Naive thymus-derived CD4-positive, alpha-beta T cell (primary cell): ENCODE data around the gene ZNF624. TPM values are rescaled to one million over a fixed set of nuclear protein-coding genes. Genes with fewer than 3 reads are reported as not detected.

Experiments used
- ATAC-seq: fragments of 150-1000 bp; cut with Tn5 transposase; 2 replicates; pipeline ENCODE4 v1.10.0; 2021; ENCODE audit warnings: mild to moderate bottlenecking, moderate library complexity
- CTCF ChIA-PET: fragments of 350-600 bp; sonication (Branson Sonifier 250); formaldehyde crosslinking; loops from one replicate; lab custom pipeline; 2021; ENCODE audit warnings: antibody characterized with exemption; lab: Charles Lee
- POLR2A ChIA-PET: fragments of 350-600 bp; sonication (Branson Sonifier 250); formaldehyde crosslinking; loops from one replicate; lab custom pipeline; 2021; ENCODE audit warnings: antibody characterized with exemption, inconsistent platforms; lab: Charles Lee
- DNase-seq, 9 donors: peaks; one replicate each; pipeline versions ENCODE4 v3.0.0 to v3.0.0-alpha.2; 2020 to 2022; ENCODE audit warnings: mixed read lengths in 1 of 9
- H3K27ac ChIP-seq: one replicate; pipeline ENCODE4 v1.7.0; 2013; ENCODE audit warnings: mild to moderate bottlenecking, low read depth, low read length, moderate library complexity
- H3K27me3 ChIP-seq, 2 donors: one replicate each; pipeline ENCODE4 v1.7.0; 2013; ENCODE audit warnings: low read length in 2 of 2, mild to moderate bottlenecking in 2 of 2, moderate library complexity in 2 of 2; ENCODE audit not compliant: control insufficient read depth in 2 of 2, insufficient read depth in 2 of 2
- H3K36me3 ChIP-seq, 3 experiments: 1 replicate in 2 of 3; 2 replicates in 1 of 3; pipeline ENCODE4 v1.7.0; 2013; ENCODE audit warnings: low read length in 3 of 3, mild to moderate bottlenecking in 3 of 3, moderate library complexity in 1 of 3; ENCODE audit not compliant: insufficient read depth in 3 of 3, control insufficient read depth in 2 of 3
- H3K4me1 ChIP-seq, 2 donors: one replicate each; pipeline ENCODE4 v1.7.0; 2013; ENCODE audit warnings: low read length in 2 of 2, mild to moderate bottlenecking in 2 of 2, moderate library complexity in 1 of 2; ENCODE audit not compliant: control insufficient read depth in 2 of 2, insufficient read depth in 2 of 2
- H3K4me3 ChIP-seq: 2 replicates; pipeline ENCODE4 v1.7.0; 2013; ENCODE audit warnings: mild to moderate bottlenecking, low read length
- H3K9me3 ChIP-seq, 3 experiments: 1 replicate in 2 of 3; 2 replicates in 1 of 3; pipeline ENCODE4 v1.7.0; 2013; ENCODE audit warnings: low read length in 3 of 3; ENCODE audit not compliant: control insufficient read depth in 2 of 3
- H3K27ac Mint-ChIP-seq, 9 donors: one replicate each; pipeline ENCODE4 v1.8.0; 2020 to 2022; ENCODE audit warnings: mixed read lengths in 9 of 9, mild to moderate bottlenecking in 8 of 9, moderate library complexity in 5 of 9, inconsistent platforms in 2 of 9
- H3K27me3 Mint-ChIP-seq, 5 donors: one replicate each; pipeline ENCODE4 v1.8.0; 2021 to 2022; ENCODE audit warnings: mixed read lengths in 5 of 5, mild to moderate bottlenecking in 1 of 5
- H3K36me3 Mint-ChIP-seq, 5 donors: one replicate each; pipeline ENCODE4 v1.8.0; 2020 to 2022; ENCODE audit warnings: mixed read lengths in 5 of 5, mild to moderate bottlenecking in 3 of 5, inconsistent platforms in 1 of 5
- H3K4me1 Mint-ChIP-seq, 7 donors: one replicate each; pipeline ENCODE4 v1.8.0; 2020 to 2022; ENCODE audit warnings: mixed read lengths in 7 of 7, mild to moderate bottlenecking in 3 of 7, inconsistent platforms in 1 of 7
- H3K4me3 Mint-ChIP-seq, 10 donors: one replicate each; pipeline ENCODE4 v1.8.0; 2020 to 2022; ENCODE audit warnings: mild to moderate bottlenecking in 10 of 10, mixed read lengths in 10 of 10, moderate library complexity in 6 of 10, inconsistent platforms in 2 of 10
- H3K9me3 Mint-ChIP-seq, 11 donors: one replicate each; pipeline ENCODE4 v1.8.0; 2020 to 2022; ENCODE audit warnings: mixed read lengths in 11 of 11, mild to moderate bottlenecking in 4 of 11, inconsistent platforms in 1 of 11, moderate library complexity in 1 of 11
- intact Hi-C, 2 donors: fragments of 100-400 bp; cut with micrococcal nuclease; formaldehyde crosslinking; loops; one replicate each; pipeline ENCODE4 v1.15.1; 2023
- polyA plus RNA-seq, 2 donors: library from polyadenylated mRNA; unstranded; fragments of 300-500 nt; fragmentation: Illumina TruSeq; gene quantifications; one replicate each; pipeline ENCODE4 v1.2.3, GENCODE V29; 2021
- total RNA-seq, 6 experiments: library from RNA in 5 of 6; stranded (reverse) in 5 of 6; gene quantifications; 1 replicate in 5 of 6; 2 replicates in 1 of 6; pipeline ENCODE4 v1.2.3 and lab custom pipeline; 2021 to 2026

ZNF624 gene
- total and polyA plus RNA-seq, 7 experiments from 2014 or later = 3.8 to 11.4 (median 6.2) TPM

- Mint-ChIP-seq H3K27me3 (peaks cover 0 to 6% (median 0%) of the 10 kb centered on the region in 5 donors), H3K4me1 (no peaks in the 10 kb centered on the region), H3K36me3 (peaks cover 6 to 49% (median 24%) of the 10 kb centered on the region in 5 donors), H3K4me3 (no peak overlapping the region), H3K9me3 (peaks cover 16 to 92% (median 62%) of the 10 kb centered on the region in 11 donors), H3K27ac (no peak overlapping the region)
- Histone ChIP-seq H3K27ac (no peak overlapping the region), H3K9me3 (peaks cover 2 to 55% (median 6%) of the 10 kb centered on the region in 3 experiments), H3K4me1 (no peaks in the 10 kb centered on the region), H3K4me3 (no peak overlapping the region), H3K36me3 (no peaks in the 10 kb centered on the region), H3K27me3 (no peaks in the 10 kb centered on the region)
- POLR2A ChIA-PET = no interaction called here
- CTCF ChIA-PET = no interaction called here
- DNase-seq (no peak), ATAC-seq (no peak)
- intact Hi-C loops = no loop called here
These were observed 36.1 kb downstream of the ZNF624 start for GRCh38 chr17:16617481-16618060.

DNA sequence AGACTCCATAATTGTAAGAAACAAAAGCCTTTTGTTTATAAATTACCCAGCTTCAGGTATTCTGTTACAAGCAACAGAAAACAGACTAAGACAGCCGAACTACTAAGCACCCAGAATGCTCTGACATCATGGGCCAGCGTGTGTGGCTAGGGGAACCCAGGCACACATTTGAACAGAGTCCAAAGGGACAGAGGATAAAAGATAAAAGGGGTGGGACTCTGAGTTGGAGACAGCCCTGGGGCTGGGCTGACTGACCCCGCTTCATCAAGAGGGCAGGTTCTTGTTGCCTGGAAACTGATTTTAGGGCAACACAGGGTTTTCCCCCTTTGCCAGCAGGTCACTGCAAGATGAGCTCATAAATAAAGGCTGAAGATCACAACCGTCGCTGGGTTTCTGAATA is 54.1 kb downstream of the ZNF624 start:
- ATAC-seq (no peak), DNase-seq (no peak)
- Histone ChIP-seq H3K27ac (no peak overlapping the region), H3K27me3 (no peaks in the 10 kb centered on the region), H3K9me3 (no peaks in the 10 kb centered on the region), H3K36me3 (no peaks in the 10 kb centered on the region), H3K4me1 (no peaks in the 10 kb centered on the region), H3K4me3 (no peak overlapping the region)
- peaks cover 0 to 16% (median 10%) of the 10 kb centered on the region in 11 donors for H3K9me3 Mint-ChIP-seq
- intact Hi-C loops = no loop called here
- H3K4me3 Mint-ChIP-seq = no peak overlapping the region
- ChIA-PET POLR2A (no interaction called here), CTCF (no interaction called here)
- H3K27me3 Mint-ChIP-seq = peaks cover 0 to 11% (median 8%) of the 10 kb centered on the region in 5 donors
- H3K27ac Mint-ChIP-seq = no peak overlapping the region
- H3K36me3 Mint-ChIP-seq = peaks cover 0 to 5% (median 0%) of the 10 kb centered on the region in 5 donors
- no peaks in the 10 kb centered on the region for H3K4me1 Mint-ChIP-seq

GRCh38 chr17:16593356-16594102 is 60.1 kb downstream of the ZNF624 start:
- DNase-seq (no peak), ATAC-seq (no peak)
- no peaks in the 10 kb centered on the region for H3K36me3 Mint-ChIP-seq
- peaks cover 13 to 30% (median 23%) of the 10 kb centered on the region in 5 donors for H3K27me3 Mint-ChIP-seq
- no peak overlapping the region for H3K4me3 ChIP-seq
- peaks cover 0 to 2% (median 0%) of the 10 kb centered on the region in 11 donors for H3K9me3 Mint-ChIP-seq
- peaks cover 0 to 3% of the 10 kb centered on the region in 2 donors for H3K4me1 ChIP-seq
- no peaks in the 10 kb centered on the region for H3K27me3 ChIP-seq
- ChIA-PET CTCF (interaction anchor here (1.7 kb wide), 1 partner anchor 10 kb away, joined by 10 read pairs; no protein-coding TSS in a partner anchor), POLR2A (interaction anchor here (0.7 kb wide), 1 partner anchor 216 kb away, joined by 3 read pairs; no protein-coding TSS in a partner anchor)
- H3K9me3 ChIP-seq = no peaks in the 10 kb centered on the region
- no peak overlapping the region for H3K4me3 Mint-ChIP-seq
- no peak overlapping the region for H3K27ac Mint-ChIP-seq
- H3K27ac ChIP-seq = no peak overlapping the region
- no peaks in the 10 kb centered on the region for H3K36me3 ChIP-seq
- intact Hi-C loops = no loop called here
- H3K4me1 Mint-ChIP-seq = peaks cover 0 to 6% (median 0%) of the 10 kb centered on the region in 7 donors

- no peaks in the 10 kb centered on the region for H3K36me3 ChIP-seq
- peak overlapping the region; percentile 70 to 85 (median 77) for H3K4me3 Mint-ChIP-seq
- H3K27me3 ChIP-seq = no peaks in the 10 kb centered on the region
- POLR2A ChIA-PET = interaction anchor here (1.2 kb wide), 1 partner anchor 53 kb away, joined by 13 read pairs; no protein-coding TSS in a partner anchor
- no peaks in the 10 kb centered on the region for H3K9me3 ChIP-seq
- ATAC-seq (peak; percentile 99), DNase-seq (peak; percentile 86 to 96 (median 92))
- peaks cover 23 to 61% (median 25%) of the 10 kb centered on the region in 5 donors for H3K27me3 Mint-ChIP-seq
- peaks cover 0 to 3% of the 10 kb centered on the region in 2 donors for H3K4me1 ChIP-seq
- H3K27ac Mint-ChIP-seq = peak overlapping the region in 5 of 9 donors; percentile 7 to 80 (median 73)
- intact Hi-C loops = loop anchor here (1.0 to 10.0 kb wide), 9 partner anchors 20 to 715 kb away; partner anchors contain the start of genes ZNF287 (in 2 of the 2), ZNF624 (in 2 of the 2), NT5M (in 1 of the 2) and UBB (in 1 of the 2)
- peak overlapping the region; percentile 61 for H3K4me3 ChIP-seq
- H3K4me1 Mint-ChIP-seq = peaks cover 0 to 13% (median 4%) of the 10 kb centered on the region in 7 donors
- H3K36me3 Mint-ChIP-seq = no peaks in the 10 kb centered on the region
- CTCF ChIA-PET = interaction anchor here (0.5 to 1.8 kb wide), 13 partner anchors 20 to 507 kb away, joined by 3 to 28 read pairs (median 3); partner anchors contain the start of genes TRPV2 and ZNF287
- H3K27ac ChIP-seq = peak overlapping the region; percentile 47
- H3K9me3 Mint-ChIP-seq = peaks cover 0 to 2% (median 0%) of the 10 kb centered on the region in 11 donors
These were observed 64.3 kb downstream of the ZNF624 start for GRCh38 chr17:16589097-16589969.

DNA sequence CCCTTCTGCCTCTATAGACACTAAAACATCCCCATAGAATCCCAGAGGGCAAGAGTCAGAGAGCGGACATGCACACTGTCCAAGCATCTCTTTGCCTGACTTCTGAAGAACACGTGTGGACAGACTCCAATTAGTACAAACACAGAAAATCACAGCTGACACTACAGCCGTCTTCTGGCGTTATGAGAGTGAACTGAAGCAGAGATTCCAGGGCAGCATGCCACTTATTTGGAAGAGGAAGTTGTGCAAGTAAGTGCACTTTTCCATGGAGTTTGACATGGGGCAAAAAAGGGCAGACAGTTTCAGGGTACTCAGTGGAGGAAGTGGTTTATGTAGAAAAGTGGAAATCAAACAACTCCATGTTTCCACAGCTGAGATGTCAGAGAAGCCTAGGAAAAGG is 67.9 kb downstream of the ZNF624 start:
- peaks cover 0 to 3% (median 0%) of the 10 kb centered on the region in 5 donors for H3K36me3 Mint-ChIP-seq
- H3K4me1 ChIP-seq = peaks cover 5 to 10% of the 10 kb centered on the region in 2 donors
- H3K36me3 ChIP-seq = no peaks in the 10 kb centered on the region
- H3K27ac Mint-ChIP-seq = peak overlapping the region in 1 of 9 donors; percentile 15
- H3K27me3 ChIP-seq = no peaks in the 10 kb centered on the region
- no peak overlapping the region for H3K27ac ChIP-seq
- POLR2A ChIA-PET = no interaction called here
- ATAC-seq (no peak), DNase-seq (no peak)
- H3K4me1 Mint-ChIP-seq = peaks cover 0 to 30% (median 21%) of the 10 kb centered on the region in 7 donors
- H3K9me3 Mint-ChIP-seq = peaks cover 0 to 2% (median 0%) of the 10 kb centered on the region in 11 donors
- CTCF ChIA-PET = interaction anchor here (0.6 kb wide), 1 partner anchor 406 kb away, joined by 3 read pairs; no protein-coding TSS in a partner anchor
- intact Hi-C loops = loop anchor here in 1 of 2 donors (2.0 to 10.0 kb wide), 3 partner anchors 205 to 719 kb away; partner anchors contain the start of genes NT5M and UBB
- no peak overlapping the region for H3K4me3 ChIP-seq
- H3K27me3 Mint-ChIP-seq = peaks cover 15 to 49% (median 20%) of the 10 kb centered on the region in 5 donors
- H3K9me3 ChIP-seq = no peaks in the 10 kb centered on the region
- peak overlapping the region in 1 of 10 donors; percentile 11 for H3K4me3 Mint-ChIP-seq
